Endothelial cell of umbilical vein (primary cell): ENCODE measurements around the gene SHKBP1.

Experiments
- EZH2 ChIP-seq: IDR thresholded peaks from 2 replicates; pipeline ENCODE4 v1.6.1; 2012; ENCODE audit warnings: borderline replicate concordance, low read depth, mild to moderate bottlenecking, moderate library complexity, low read length, inconsistent platforms; ENCODE audit not compliant: severe bottlenecking
- FOS ChIP-seq: IDR thresholded peaks from 2 replicates; pipeline ENCODE4 v1.6.1; 2011; ENCODE audit warnings: mild to moderate bottlenecking, low read length, moderate library complexity, borderline replicate concordance; ENCODE audit not compliant: insufficient read depth
- JUN ChIP-seq: IDR thresholded peaks from 2 replicates; pipeline ENCODE4 v1.6.1; 2011; ENCODE audit warnings: borderline replicate concordance, low read depth; ENCODE audit not compliant: insufficient read length, insufficient read depth
- MYC ChIP-seq: IDR thresholded peaks from one replicate; pipeline ENCODE4 v1.6.1; 2011; ENCODE audit warnings: mild to moderate bottlenecking, low read depth, low read length
- POLR2A ChIP-seq: IDR thresholded peaks from 2 replicates; pipeline ENCODE4 v1.6.1; 2012; ENCODE audit warnings: low read depth, mild to moderate bottlenecking, control low read depth, low read length
- POLR2AphosphoS5 ChIP-seq: IDR thresholded peaks from 2 replicates; pipeline ENCODE4 v1.6.1; 2012; ENCODE audit warnings: low read depth, mild to moderate bottlenecking, control low read depth, low read length, moderate library complexity; ENCODE audit not compliant: insufficient read depth
- TF ChIP-seq, protein P1 (sequence below), 2 donors: IDR thresholded peaks; 1 replicate in 1 of 2; 2 replicates in 1 of 2; pipeline ENCODE4 v1.5.1; 2011; ENCODE audit warnings: low read length in 2 of 2, mild to moderate bottlenecking in 2 of 2, moderate library complexity in 2 of 2, control low read depth in 1 of 2, inconsistent platforms in 1 of 2, low read depth in 1 of 2; ENCODE audit not compliant: insufficient read depth in 1 of 2; ENCODE audit errors: extremely low read depth in 1 of 2
- TF ChIP-seq, protein P2 (sequence below): IDR thresholded peaks from 2 replicates; pipeline ENCODE4 v1.6.1; 2011; ENCODE audit not compliant: insufficient read depth, insufficient read length

DNA sequence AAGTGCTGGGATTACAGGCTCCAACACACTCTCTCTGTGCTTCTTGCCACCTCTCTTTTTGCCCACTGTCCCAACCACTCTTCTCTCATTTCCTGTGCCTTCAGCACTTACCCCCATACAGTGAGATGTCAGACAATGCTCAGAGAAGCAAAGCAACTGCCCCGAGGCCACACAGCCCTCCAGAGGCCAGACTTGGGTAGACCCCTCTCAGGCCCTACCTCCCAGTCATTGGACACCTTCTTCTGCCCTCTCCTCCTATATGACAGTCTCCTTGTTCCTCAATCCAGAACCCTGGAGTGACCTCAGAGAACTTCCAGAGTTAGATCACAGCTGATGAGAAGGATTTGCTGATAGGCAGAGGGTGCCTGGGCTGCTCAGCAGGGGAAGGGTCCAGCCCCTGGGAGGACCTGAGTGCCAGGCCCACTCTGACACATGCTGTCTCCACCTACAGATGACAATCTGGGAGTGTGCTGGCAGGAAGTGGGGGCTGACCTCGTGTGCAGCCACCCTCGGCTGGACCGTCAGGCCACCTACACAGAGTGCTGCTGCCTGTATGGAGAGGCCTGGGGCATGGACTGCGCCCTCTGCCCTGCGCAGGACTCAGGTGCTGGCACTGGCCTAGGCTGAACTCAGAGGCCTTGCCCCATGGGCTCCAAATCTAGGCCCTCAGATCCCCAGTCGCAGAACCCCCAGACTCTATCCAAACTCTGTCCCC, 48.9 kb downstream of the SHKBP1 start:
- TF ChIP-seq, protein P1, sequence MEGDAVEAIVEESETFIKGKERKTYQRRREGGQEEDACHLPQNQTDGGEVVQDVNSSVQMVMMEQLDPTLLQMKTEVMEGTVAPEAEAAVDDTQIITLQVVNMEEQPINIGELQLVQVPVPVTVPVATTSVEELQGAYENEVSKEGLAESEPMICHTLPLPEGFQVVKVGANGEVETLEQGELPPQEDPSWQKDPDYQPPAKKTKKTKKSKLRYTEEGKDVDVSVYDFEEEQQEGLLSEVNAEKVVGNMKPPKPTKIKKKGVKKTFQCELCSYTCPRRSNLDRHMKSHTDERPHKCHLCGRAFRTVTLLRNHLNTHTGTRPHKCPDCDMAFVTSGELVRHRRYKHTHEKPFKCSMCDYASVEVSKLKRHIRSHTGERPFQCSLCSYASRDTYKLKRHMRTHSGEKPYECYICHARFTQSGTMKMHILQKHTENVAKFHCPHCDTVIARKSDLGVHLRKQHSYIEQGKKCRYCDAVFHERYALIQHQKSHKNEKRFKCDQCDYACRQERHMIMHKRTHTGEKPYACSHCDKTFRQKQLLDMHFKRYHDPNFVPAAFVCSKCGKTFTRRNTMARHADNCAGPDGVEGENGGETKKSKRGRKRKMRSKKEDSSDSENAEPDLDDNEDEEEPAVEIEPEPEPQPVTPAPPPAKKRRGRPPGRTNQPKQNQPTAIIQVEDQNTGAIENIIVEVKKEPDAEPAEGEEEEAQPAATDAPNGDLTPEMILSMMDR (IDR thresholded peaks at IDR 0.05; ENCODE audit: extremely low read depth in 1 of 2, insufficient read depth in 1 of 2, low read depth in 1 of 2, low read length in 2 of 2), result no peak
- TF ChIP-seq, protein P2, sequence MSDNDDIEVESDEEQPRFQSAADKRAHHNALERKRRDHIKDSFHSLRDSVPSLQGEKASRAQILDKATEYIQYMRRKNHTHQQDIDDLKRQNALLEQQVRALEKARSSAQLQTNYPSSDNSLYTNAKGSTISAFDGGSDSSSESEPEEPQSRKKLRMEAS, result no peak
- TF ChIP-seq POLR2AphosphoS5 (no peak), EZH2 (no peak), POLR2A (no peak), MYC (no peak), FOS (no peak), JUN (no peak)
